ENCODE measurements around the gene TANGO2.
A peak's percentile ranks its signal among the peaks of the same experiment; 100 is the strongest.

The TANGO2 gene

GRCh38 chr22:20110359-20110985 lies 89.6 kb downstream of the TANGO2 start:
- DNase-seq = no peak

GRCh38 chr22:20111045-20111688 lies 90.3 kb downstream of the TANGO2 start:
- peak; percentile 86 for DNase-seq

DNA sequence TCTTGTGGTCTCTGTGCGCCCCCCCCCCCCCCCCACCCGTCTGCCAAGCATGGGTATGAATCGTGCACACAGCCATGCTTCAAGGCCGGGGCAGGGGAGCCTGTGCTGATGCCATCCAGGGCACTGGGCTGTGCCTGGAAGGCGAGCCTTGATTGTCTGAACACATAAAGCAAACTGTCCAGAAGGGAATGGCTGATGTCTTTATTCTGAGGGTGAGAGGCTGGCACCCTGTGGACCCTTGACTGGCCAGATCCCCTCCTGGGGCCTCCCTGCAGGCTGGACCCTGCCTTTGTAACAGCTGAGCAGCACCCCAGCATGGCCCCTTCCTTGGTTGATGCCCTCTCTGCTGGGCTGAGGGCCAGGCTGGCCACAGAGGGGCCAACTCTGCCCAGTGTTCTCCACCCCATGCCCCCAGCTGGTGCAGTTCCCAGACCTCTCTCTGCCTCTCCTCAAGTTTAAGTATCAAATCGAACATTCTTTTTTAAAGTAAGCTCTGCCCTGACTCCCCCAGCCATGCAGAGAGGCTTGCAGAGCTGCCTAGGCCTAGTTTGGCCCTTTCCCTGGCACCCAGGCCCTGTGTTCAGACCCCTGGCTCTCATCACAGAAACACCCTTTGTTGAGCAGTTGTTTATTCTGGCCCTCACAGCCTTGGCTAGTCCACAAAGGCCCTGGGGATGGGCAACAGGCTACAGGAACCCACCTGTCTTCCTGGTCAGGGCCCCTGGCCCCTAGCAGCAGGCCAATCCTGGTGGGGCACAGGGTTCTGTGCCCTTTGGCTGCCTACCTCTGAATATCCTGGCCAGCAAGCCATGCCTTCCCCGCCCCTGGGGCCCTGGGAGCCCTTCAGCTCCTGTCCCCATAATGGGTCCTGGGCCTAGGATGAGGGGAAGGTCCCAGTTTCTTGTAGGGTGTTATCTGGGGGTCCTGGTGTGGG lies 91.0 kb downstream of the TANGO2 start:
- no peak for DNase-seq

DNA sequence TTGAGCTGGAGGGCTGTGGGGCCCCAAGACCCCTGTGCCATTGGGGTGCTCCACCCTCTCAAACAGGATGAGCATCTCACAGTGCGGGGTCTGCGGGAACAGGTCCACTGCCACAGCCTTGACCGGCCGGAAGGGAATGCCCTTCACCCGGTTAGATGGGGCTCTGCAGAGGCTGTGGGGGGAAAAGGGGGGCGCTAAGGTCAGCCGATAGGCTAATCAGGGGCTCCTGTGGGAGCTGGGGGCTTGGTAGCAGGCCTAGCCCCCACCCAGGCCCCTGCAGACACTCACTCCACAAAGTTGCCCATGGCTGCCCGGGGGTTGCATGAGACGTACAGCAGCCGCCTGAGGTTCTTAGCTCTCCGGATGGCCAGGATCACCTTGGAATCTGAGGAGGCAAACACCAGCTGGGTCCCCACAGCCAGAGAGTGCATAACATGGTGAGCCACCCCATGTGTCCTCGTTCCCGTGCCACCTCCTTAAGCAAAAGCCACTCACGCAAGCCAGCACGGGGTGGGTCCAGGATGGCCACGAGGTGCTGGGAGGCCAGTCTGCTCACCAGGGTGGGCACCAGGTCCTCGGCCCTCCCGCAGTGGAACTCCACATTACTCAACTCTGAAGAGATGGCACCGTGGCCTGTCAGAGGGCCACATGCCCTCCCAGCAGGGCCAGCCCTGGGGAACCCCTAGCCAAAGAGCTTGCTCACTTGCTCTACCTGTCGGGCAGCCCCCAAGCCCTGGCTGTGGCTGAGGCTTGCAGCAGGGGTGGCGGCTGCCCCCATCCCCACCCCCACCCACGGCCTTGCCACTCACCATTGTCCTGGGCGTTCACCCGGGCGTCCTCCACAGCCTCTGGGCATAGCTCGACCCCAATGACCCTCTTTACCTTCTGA lies 92.0 kb downstream of the TANGO2 start:
- no peak for DNase-seq

- no peak for DNase-seq
Observed at GRCh38 chr22:20113551-20114310, 92.8 kb downstream of the TANGO2 start.

GRCh38 chr22:20114506-20115475 lies 93.9 kb downstream of the TANGO2 start:
- DNase-seq = no peak

- no peak for DNase-seq
Observed at GRCh38 chr22:20115691-20116375, 94.9 kb downstream of the TANGO2 start, which contains the start of gene RANBP1. RANBP1 (plus strand) TSS chr22:20116104; CDS start chr22:20116185, 81 bp downstream.

GRCh38 chr22:20116376-20116950 lies 95.6 kb downstream of the TANGO2 start:
- DNase-seq = no peak

Data from 8988T (cell line).